Measurements from ENCODE around the gene HEXIM1.

HEXIM1 gene

DNA sequence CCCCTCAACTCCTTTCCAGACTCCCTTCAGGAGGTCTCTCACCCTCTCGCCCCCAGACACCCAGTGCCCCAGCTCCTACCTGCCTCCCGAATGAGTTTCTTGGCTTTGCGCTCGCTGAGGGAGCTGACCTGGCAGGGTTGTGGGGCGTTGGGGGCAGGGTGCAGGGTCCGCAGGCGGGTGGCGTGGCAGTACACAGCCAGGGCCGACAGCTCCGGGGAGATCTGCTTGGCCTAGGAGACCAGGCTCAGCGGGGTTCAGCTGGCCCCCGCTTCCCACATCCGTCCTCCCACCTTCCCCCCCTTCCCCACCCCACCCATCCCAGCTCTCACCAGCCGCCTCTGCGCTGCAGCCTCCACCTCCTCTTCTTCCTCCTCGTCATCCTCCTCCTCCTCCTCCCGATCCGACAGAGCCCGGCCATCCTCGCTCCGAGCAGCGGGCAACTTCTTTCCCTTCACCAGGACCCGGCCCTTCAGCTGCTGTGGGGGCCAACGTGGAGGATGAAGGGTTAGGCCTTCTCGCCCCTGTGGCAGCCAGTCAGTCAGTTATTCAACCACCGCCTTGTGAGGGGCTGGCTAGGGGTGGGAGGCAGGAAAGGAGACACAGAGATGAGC, 33.2 kb upstream of the HEXIM1 start:
- WGBS: 93% methylated on average over 26 of the region's 26 CpGs
- Histone ChIP-seq H3K27me3 (ENCODE audit: insufficient read depth, low read length) (no peaks in the 10 kb centered on the region), H3K9me3 (ENCODE audit: insufficient read depth, low read depth, low read length) (no peaks in the 10 kb centered on the region), H3K9ac (ENCODE audit: low read depth, low read length) (no peak overlapping the region), H3K36me3 (ENCODE audit: insufficient read depth, low read length) (no peaks in the 10 kb centered on the region), H3K4me1 (ENCODE audit: insufficient read depth, low read length) (no peaks in the 10 kb centered on the region), H3K27ac (ENCODE audit: low read depth, low read length) (no peak overlapping the region), H3K4me3 (ENCODE audit: low read length) (no peak overlapping the region)

GRCh38 chr17:45115871-45116270, 32.4 kb upstream of the HEXIM1 start:
- Histone ChIP-seq H3K9me3 (ENCODE audit: insufficient read depth, low read depth, low read length) (no peaks in the 10 kb centered on the region), H3K27ac (ENCODE audit: low read depth, low read length) (no peak overlapping the region), H3K9ac (ENCODE audit: low read depth, low read length) (no peak overlapping the region), H3K4me3 (ENCODE audit: low read length) (no peak overlapping the region), H3K36me3 (ENCODE audit: insufficient read depth, low read length) (no peaks in the 10 kb centered on the region), H3K27me3 (ENCODE audit: insufficient read depth, low read length) (no peaks in the 10 kb centered on the region), H3K4me1 (ENCODE audit: insufficient read depth, low read length) (no peaks in the 10 kb centered on the region)
- 85% methylated on average over 8 of the region's 11 CpGs for WGBS

- Histone ChIP-seq H3K27ac (ENCODE audit: low read depth, low read length) (no peak overlapping the region), H3K4me3 (ENCODE audit: low read length) (no peak overlapping the region), H3K9ac (ENCODE audit: low read depth, low read length) (no peak overlapping the region), H3K27me3 (ENCODE audit: insufficient read depth, low read length) (no peaks in the 10 kb centered on the region), H3K36me3 (ENCODE audit: insufficient read depth, low read length) (no peaks in the 10 kb centered on the region), H3K9me3 (ENCODE audit: insufficient read depth, low read depth, low read length) (no peaks in the 10 kb centered on the region), H3K4me1 (ENCODE audit: insufficient read depth, low read length) (no peaks in the 10 kb centered on the region)
- 89% methylated on average over 9 of the region's 10 CpGs for WGBS
Observed at GRCh38 chr17:45116434-45117016, 31.8 kb upstream of the HEXIM1 start.

DNA sequence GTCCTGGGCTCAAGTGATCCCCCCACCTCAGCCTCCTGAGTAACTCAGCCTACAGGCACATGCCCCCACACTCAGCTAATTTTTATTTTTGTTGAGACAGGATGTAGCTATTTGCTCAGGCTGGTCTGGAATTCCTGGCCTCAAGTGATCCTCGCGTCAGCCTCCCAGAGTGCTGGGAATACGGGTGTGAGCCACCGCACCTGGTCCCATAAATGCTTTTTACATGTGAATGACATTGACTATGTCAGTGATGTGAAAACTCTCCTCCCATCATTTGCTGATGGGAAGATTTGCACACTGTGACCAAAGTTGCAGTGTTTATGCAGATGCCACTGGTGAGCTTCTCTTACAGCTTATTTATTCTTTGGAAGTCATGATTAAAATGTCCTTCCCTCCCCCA, 30.9 kb upstream of the HEXIM1 start:
- no peak overlapping the region for H3K4me3 ChIP-seq (ENCODE audit: low read length)
- no peak overlapping the region for H3K9ac ChIP-seq (ENCODE audit: low read depth, low read length)
- no peaks in the 10 kb centered on the region for H3K27me3 ChIP-seq (ENCODE audit: insufficient read depth, low read length)
- no peaks in the 10 kb centered on the region for H3K9me3 ChIP-seq (ENCODE audit: insufficient read depth, low read depth, low read length)
- no peak overlapping the region for H3K27ac ChIP-seq (ENCODE audit: low read depth, low read length)
- no peaks in the 10 kb centered on the region for H3K4me1 ChIP-seq (ENCODE audit: insufficient read depth, low read length)
- H3K36me3 ChIP-seq (ENCODE audit: insufficient read depth, low read length): no peaks in the 10 kb centered on the region
- 97% methylated on average over 4 of the region's 4 CpGs for WGBS

DNA sequence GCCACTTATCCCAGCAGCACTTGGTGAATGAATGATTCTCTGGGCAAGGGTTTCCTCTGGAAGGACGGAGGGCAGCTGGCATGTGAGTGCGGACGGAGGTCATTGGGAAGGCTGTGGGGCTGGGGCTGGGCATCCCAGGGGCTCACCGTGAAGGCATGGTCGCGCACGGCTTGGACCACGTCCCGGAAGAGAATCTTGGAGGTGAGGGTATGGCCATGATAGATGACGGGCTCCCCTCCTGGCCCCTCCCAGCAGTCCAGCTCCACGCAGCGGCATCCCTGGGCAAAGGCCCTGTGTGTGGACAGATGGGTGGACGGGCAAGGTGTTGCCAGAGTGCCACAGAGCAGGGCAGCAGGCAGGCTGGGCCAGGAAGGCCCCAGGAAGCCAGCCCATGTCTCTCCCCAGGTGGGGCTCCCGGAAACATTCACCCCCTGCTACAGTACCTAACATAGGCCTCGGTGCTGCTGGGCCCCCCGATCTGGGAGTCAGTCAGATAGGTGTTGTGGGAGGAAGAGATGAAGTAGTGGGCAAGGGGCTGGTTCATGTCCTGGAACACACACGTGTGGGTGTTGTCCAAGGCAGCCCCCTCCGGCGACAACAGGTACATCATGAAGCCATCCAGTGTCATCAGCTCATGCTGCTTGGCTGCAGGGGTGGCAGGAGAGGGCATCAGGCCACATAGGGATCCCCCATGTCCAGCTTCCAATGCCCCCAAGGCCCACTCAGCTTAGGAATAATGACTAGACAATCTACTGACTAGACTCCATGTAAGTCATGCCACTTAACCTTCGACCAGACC, 30.2 kb upstream of the HEXIM1 start:
- H3K9ac ChIP-seq (ENCODE audit: low read depth, low read length): no peak overlapping the region
- 94% methylated on average over 20 of the region's 20 CpGs for WGBS
- no peaks in the 10 kb centered on the region for H3K4me1 ChIP-seq (ENCODE audit: insufficient read depth, low read length)
- no peaks in the 10 kb centered on the region for H3K9me3 ChIP-seq (ENCODE audit: insufficient read depth, low read depth, low read length)
- no peaks in the 10 kb centered on the region for H3K36me3 ChIP-seq (ENCODE audit: insufficient read depth, low read length)
- H3K27me3 ChIP-seq (ENCODE audit: insufficient read depth, low read length): no peaks in the 10 kb centered on the region
- no peak overlapping the region for H3K27ac ChIP-seq (ENCODE audit: low read depth, low read length)
- no peak overlapping the region for H3K4me3 ChIP-seq (ENCODE audit: low read length)

- H3K4me1 ChIP-seq (ENCODE audit: insufficient read depth, low read length): no peaks in the 10 kb centered on the region
- no peak overlapping the region for H3K9ac ChIP-seq (ENCODE audit: low read depth, low read length)
- H3K4me3 ChIP-seq (ENCODE audit: low read length): no peak overlapping the region
- H3K36me3 ChIP-seq (ENCODE audit: insufficient read depth, low read length): no peaks in the 10 kb centered on the region
- no peaks in the 10 kb centered on the region for H3K27me3 ChIP-seq (ENCODE audit: insufficient read depth, low read length)
- no peak overlapping the region for H3K27ac ChIP-seq (ENCODE audit: low read depth, low read length)
- 95% methylated on average over 23 of the region's 23 CpGs for WGBS
- no peaks in the 10 kb centered on the region for H3K9me3 ChIP-seq (ENCODE audit: insufficient read depth, low read depth, low read length)
Observed at GRCh38 chr17:45118691-45119090, 29.6 kb upstream of the HEXIM1 start.

DNA sequence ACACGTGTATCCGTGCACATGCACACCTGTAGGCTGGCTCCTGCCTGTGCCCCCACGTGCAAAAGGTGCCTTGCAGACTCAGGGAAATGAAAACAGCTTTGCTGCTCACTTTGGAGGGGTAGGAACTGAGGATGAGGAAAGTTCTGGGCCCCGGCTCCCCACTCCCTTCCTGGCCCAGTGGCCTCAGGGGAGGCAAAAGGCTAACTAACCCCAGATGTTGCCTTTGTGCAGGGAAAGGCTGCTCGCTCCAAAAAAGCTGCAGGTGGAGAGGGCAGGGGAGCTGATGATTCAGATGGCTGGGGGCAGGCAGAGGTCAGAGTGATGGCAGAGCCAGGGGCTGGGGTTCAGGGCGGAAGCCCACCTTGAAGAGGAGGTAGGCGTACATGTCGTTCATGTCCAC, 28.3 kb upstream of the HEXIM1 start:
- Histone ChIP-seq H3K36me3 (ENCODE audit: insufficient read depth, low read length) (no peaks in the 10 kb centered on the region), H3K9me3 (ENCODE audit: insufficient read depth, low read depth, low read length) (no peaks in the 10 kb centered on the region), H3K4me1 (ENCODE audit: insufficient read depth, low read length) (no peaks in the 10 kb centered on the region), H3K9ac (ENCODE audit: low read depth, low read length) (no peak overlapping the region), H3K4me3 (ENCODE audit: low read length) (no peak overlapping the region), H3K27me3 (ENCODE audit: insufficient read depth, low read length) (no peaks in the 10 kb centered on the region), H3K27ac (ENCODE audit: low read depth, low read length) (no peak overlapping the region)
- 92% methylated on average over 8 of the region's 8 CpGs for WGBS

DNA sequence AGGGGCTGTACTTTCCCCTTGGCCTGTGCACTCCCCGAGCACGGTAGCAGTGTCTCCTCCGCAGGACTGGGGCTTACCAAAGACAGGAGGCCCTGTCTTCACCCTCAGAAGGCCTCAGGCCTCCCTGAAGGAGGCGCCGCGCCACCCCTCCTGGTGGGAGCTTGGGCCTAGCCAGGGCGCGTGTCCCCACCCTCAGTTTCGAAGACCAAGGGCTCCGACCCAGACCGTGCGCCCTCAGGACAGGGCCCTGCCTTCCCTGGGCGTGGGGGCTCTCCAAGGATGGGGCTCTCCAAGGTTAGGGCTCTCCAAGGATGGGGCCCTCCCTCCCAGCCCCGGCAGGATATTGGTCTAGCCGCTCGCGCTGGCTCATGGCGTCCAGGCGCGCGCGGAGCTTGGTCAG, 27.7 kb upstream of the HEXIM1 start:
- 95% methylated on average over 22 of the region's 22 CpGs for WGBS
- Histone ChIP-seq H3K4me3 (ENCODE audit: low read length) (no peak overlapping the region), H3K4me1 (ENCODE audit: insufficient read depth, low read length) (no peaks in the 10 kb centered on the region), H3K27ac (ENCODE audit: low read depth, low read length) (no peak overlapping the region), H3K27me3 (ENCODE audit: insufficient read depth, low read length) (no peaks in the 10 kb centered on the region), H3K36me3 (ENCODE audit: insufficient read depth, low read length) (no peaks in the 10 kb centered on the region), H3K9ac (ENCODE audit: low read depth, low read length) (no peak overlapping the region), H3K9me3 (ENCODE audit: insufficient read depth, low read depth, low read length) (no peaks in the 10 kb centered on the region)

DNA sequence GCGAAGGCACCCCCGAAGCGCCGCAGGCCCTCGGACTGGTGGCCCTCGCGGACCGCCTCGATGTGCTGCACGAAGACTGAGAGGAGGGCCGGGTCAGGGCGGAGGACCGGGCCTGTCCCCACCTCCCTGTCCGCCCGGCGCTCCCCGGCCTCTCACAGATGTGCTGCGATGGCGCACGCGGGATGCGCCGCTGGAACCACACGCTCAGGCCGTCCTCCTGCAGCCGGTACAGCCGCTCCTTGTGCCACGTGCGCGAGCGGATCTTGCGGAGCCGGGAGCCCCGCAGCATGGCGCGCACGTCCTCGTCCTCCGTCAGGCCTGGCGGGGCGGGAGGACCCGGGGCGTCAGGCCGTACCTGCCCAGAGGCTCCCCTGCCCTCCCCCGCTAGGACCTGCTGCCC, 27.2 kb upstream of the HEXIM1 start:
- no peak overlapping the region for H3K27ac ChIP-seq (ENCODE audit: low read depth, low read length)
- no peaks in the 10 kb centered on the region for H3K9me3 ChIP-seq (ENCODE audit: insufficient read depth, low read depth, low read length)
- H3K4me1 ChIP-seq (ENCODE audit: insufficient read depth, low read length): no peaks in the 10 kb centered on the region
- no peak overlapping the region for H3K9ac ChIP-seq (ENCODE audit: low read depth, low read length)
- whole genome bisulfite sequencing: 95% methylated on average over 45 of the region's 45 CpGs
- H3K27me3 ChIP-seq (ENCODE audit: insufficient read depth, low read length): no peaks in the 10 kb centered on the region
- H3K4me3 ChIP-seq (ENCODE audit: low read length): no peak overlapping the region
- H3K36me3 ChIP-seq (ENCODE audit: insufficient read depth, low read length): no peaks in the 10 kb centered on the region

DNA sequence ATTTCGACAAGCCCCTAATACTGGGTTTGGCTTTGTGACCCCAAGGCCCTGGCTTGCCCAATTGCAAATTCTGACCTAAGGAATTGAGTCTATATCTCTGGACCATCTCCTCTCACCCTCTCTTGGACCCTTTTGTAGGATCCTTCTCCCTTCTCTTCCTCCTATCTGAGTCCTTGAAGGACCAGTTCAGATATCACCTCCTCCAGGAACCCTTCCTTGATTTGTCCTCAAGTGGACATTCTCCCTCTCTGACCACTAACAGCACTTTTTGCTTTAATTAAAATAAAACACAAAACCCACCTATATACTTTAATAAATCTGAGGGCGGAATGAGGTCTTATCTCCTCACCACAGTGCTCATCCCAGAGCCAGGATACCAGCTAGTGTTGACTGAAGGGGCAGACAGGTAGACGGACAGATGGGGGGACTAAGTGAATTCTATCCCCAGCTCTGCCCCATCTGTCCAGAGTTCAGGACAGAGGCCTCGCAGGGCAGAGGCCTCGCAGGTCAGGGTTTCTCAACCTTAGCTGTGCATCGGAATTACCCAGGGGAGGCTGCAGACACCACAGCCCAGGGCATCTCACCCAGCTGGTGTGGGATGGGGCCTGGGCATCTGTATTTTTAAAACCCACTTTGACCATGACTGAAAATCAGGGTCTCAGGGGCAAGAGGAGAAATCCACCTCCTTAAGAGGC, 25.1 kb upstream of the HEXIM1 start:
- H3K9me3 ChIP-seq (ENCODE audit: insufficient read depth, low read depth, low read length): no peaks in the 10 kb centered on the region
- H3K27me3 ChIP-seq (ENCODE audit: insufficient read depth, low read length): no peaks in the 10 kb centered on the region
- no peaks in the 10 kb centered on the region for H3K36me3 ChIP-seq (ENCODE audit: insufficient read depth, low read length)
- H3K9ac ChIP-seq (ENCODE audit: low read depth, low read length): no peak overlapping the region
- no peaks in the 10 kb centered on the region for H3K4me1 ChIP-seq (ENCODE audit: insufficient read depth, low read length)
- WGBS: 92% methylated on average over 6 of the region's 6 CpGs
- no peak overlapping the region for H3K4me3 ChIP-seq (ENCODE audit: low read length)
- no peak overlapping the region for H3K27ac ChIP-seq (ENCODE audit: low read depth, low read length)
